Brain microvascular endothelial cell (primary cell): ENCODE measurements around the gene MYO5A.

ENCODE experiments used
- DNase-seq: peaks from one replicate; pipeline ENCODE4 v3.0.0-alpha.2; 2020
- H3K27ac ChIP-seq: fragments of 250-450 bp; sonication (Bioruptor Pico); 2 replicates; pipeline ENCODE4 v1.5.1; 2020; ENCODE audit warnings: mild to moderate bottlenecking, moderate library complexity
- H3K27me3 ChIP-seq: fragments of 250-450 bp; sonication (Bioruptor Pico); replicated peaks from 2 replicates; pipeline ENCODE4 v1.5.1; 2020; ENCODE audit warnings: mild to moderate bottlenecking
- H3K36me3 ChIP-seq: fragments of 250-450 bp; sonication (Bioruptor Pico); replicated peaks from 2 replicates; pipeline ENCODE4 v1.5.1; 2020; ENCODE audit warnings: mild to moderate bottlenecking
- H3K4me3 ChIP-seq: 2 replicates; pipeline ENCODE4 v1.5.1; 2011; ENCODE audit warnings: low read depth, mild to moderate bottlenecking, control low read depth, low read length, moderate library complexity
- in situ Hi-C: cut with HindIII; loops from 2 replicates; pipeline ENCODE4 v1.10.0; 2017; ENCODE audit warnings: low sequenced_read_pairs, low pct_ligation_motif_present
- TF ChIP-seq, protein P1 (sequence below): IDR thresholded peaks from 2 replicates; pipeline ENCODE4 v1.5.1; 2011; ENCODE audit warnings: low read depth, mild to moderate bottlenecking, moderate library complexity, low read length, control low read depth, inconsistent platforms; ENCODE audit errors: missing control alignments

Gene MYO5A

DNA sequence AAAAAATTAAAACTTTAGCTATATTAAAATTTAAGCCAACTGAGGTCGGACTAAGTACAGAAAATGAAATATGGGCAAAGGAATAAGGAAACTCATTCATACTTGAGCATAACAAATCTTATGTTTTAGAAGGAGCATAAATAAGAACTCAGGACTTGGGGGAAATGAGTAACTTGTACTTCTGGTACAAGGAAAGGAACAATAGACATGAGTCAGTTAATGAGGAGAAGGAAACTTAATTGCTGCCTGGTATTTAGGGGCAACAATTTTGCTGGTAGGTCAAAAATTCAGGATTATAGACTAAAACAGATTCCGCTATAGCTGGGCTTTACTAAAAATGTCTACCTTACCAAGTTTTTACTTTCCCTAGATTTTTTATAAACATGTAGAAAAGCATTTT is 113.1 kb downstream of the MYO5A start:
- H3K27ac ChIP-seq: no peak overlapping the region
- DNase-seq: no peak

DNA sequence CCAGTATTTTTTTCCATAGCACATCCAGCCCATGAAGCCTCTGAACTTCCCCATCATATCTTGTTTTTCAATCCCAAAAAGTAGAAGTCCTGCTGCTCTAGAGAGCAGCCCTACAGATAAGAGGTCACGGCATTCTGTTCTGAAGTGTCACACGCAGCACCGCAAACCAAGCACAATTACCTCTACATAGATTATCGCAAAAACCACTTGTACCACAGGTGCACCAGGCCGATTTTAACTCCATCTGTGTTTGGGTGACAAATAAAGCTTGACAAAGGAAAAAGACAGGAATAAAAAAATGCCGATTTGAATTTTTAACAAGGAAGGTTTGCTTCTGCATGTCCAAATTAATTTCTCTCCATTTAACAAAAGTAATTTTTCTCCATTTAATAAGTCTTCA is 113.7 kb downstream of the MYO5A start:
- Histone ChIP-seq H3K4me3 (no peak overlapping the region), H3K36me3 (no peaks in the 10 kb centered on the region), H3K27me3 (no peaks in the 10 kb centered on the region), H3K27ac (no peak overlapping the region)
- TF ChIP-seq, protein P1, sequence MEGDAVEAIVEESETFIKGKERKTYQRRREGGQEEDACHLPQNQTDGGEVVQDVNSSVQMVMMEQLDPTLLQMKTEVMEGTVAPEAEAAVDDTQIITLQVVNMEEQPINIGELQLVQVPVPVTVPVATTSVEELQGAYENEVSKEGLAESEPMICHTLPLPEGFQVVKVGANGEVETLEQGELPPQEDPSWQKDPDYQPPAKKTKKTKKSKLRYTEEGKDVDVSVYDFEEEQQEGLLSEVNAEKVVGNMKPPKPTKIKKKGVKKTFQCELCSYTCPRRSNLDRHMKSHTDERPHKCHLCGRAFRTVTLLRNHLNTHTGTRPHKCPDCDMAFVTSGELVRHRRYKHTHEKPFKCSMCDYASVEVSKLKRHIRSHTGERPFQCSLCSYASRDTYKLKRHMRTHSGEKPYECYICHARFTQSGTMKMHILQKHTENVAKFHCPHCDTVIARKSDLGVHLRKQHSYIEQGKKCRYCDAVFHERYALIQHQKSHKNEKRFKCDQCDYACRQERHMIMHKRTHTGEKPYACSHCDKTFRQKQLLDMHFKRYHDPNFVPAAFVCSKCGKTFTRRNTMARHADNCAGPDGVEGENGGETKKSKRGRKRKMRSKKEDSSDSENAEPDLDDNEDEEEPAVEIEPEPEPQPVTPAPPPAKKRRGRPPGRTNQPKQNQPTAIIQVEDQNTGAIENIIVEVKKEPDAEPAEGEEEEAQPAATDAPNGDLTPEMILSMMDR: no peak
- no peak for DNase-seq
- in situ Hi-C loops: no loop called here

More for the DNA sequence above, 113.1 kb downstream of the MYO5A start:
- in situ Hi-C loops: no loop called here
- Histone ChIP-seq H3K27me3 (no peaks in the 10 kb centered on the region), H3K4me3 (no peak overlapping the region), H3K36me3 (no peaks in the 10 kb centered on the region)
- TF ChIP-seq, protein P1: no peak

DNA sequence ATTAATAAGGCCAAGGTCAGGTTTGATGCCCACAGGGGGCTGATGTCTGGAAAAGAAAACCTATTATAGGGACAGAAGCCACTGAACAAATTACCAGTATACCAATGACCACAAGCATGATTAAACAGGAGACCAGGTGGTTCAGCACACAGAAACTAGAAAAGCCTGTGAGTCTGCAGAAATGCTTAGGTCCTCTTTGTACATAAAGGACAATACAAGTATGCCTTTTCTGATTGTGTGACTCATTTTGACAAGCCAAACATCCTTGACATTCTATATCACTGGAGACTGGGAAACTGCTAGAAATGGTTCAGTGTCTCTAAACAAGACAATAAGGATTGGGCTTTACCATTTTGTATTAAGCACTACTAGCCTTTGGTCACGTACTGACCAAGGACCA is 119.9 kb downstream of the MYO5A start:
- in situ Hi-C loops: no loop called here

DNA sequence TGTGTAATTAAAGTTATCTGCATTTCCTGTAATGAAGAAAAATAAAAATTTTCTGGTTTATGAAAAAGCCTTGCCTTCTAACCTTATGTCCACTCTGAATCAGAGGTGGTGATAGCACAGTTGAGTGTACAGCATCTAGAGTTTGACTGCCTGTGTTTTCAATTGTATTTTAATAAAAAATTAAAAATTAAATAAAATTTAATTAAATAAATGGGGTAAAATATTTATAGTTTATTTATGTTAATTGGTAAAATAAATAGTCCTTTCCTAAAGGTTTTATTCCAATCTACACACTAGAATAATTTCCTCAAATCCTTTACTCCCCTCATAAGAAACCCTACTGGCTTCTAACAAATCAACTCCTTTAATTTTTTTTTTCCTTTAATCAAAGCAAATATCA is 121.3 kb downstream of the MYO5A start:
- no peak overlapping the region for H3K4me3 ChIP-seq
- DNase-seq: no peak
- in situ Hi-C loops: no loop called here
- no peaks in the 10 kb centered on the region for H3K27me3 ChIP-seq
- TF ChIP-seq, protein P1: no peak
- no peak overlapping the region for H3K27ac ChIP-seq
- H3K36me3 ChIP-seq: peaks cover 3% of the 10 kb centered on the region

More for the DNA sequence above, 119.9 kb downstream of the MYO5A start:
- no peaks in the 10 kb centered on the region for H3K27me3 ChIP-seq
- no peak overlapping the region for H3K4me3 ChIP-seq
- H3K36me3 ChIP-seq: peaks cover 3% of the 10 kb centered on the region
- TF ChIP-seq, protein P1: no peak
- no peak overlapping the region for H3K27ac ChIP-seq
- peak; percentile 2 for DNase-seq

DNA sequence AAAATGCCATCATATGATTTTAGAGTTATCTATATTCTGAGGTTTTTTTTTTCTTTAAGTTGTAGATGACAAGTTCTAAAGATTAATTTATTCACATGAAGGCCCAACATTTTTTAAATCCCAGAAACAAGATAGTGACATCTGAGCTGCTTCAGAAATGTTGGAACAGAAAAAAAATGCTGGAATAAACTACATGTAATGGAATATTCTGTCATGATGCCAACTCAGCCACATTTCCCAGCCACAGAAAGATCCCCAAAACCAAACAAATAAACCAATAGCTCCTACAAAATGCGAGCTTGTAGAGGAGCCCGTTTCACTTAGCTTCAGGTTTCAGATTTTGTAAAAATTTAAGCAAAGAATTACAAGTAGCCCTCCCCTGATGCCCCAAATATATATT is 122.1 kb downstream of the MYO5A start:
- in situ Hi-C loops: no loop called here

DNA sequence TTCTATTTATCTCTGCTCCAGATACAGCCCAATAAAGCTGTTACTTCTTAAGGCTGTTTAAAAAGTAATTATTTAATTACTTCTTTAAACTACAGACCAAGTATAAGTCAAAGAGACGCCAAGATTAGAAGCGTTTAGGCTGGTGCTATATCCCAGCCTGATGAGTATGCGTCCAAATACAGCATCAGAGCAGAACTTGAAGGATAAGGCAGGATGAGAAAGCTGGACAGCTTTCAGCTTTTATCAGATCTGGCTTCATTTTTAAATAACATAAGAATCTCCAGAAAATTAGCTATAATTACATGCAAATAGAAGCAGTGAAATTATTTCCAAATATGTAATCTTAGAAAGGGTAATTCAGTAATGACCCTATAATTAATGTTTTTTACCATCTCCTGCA is 122.8 kb downstream of the MYO5A start:
- H3K27me3 ChIP-seq: no peaks in the 10 kb centered on the region
- in situ Hi-C loops: no loop called here
- H3K36me3 ChIP-seq: peaks cover 3% of the 10 kb centered on the region
- no peak overlapping the region for H3K4me3 ChIP-seq
- H3K27ac ChIP-seq: no peak overlapping the region
- no peak for DNase-seq
- TF ChIP-seq, protein P1: no peak

More for the DNA sequence above, 122.1 kb downstream of the MYO5A start:
- TF ChIP-seq, protein P1: no peak
- DNase-seq: no peak
- Histone ChIP-seq H3K27me3 (no peaks in the 10 kb centered on the region), H3K27ac (no peak overlapping the region), H3K4me3 (no peak overlapping the region), H3K36me3 (peaks cover 3% of the 10 kb centered on the region)
